A549 (cell line): ENCODE data around the gene ETDC. TPM values are rescaled to one million over a fixed set of nuclear protein-coding genes. Genes with fewer than 3 reads are reported as not detected.

Source experiments
- ATAC-seq, 2 experiments: fragments of 200-7000 bp in 1 of 2; fragments of >200 bp in 1 of 2; cut with Nextera tagmentation in 1 of 2; cut with Tn5 transposase in 1 of 2; 3 replicates each; pipeline versions ENCODE4 v1.8.0 to v1.9.1; 2018 to 2020; ENCODE audit warnings: mild to moderate bottlenecking in 1 of 2, moderate library complexity in 1 of 2
- CTCF ChIA-PET: fragments of 300-600 bp; sonication (Branson Sonifier 250); formaldehyde crosslinking; extraction: SDS; loops from one replicate; lab custom pipeline; 2021; ENCODE audit warnings: antibody characterized with exemption, inconsistent platforms; lab: Yijun Ruan, JAX
- POLR2A ChIA-PET: fragments of 350-600 bp; formaldehyde crosslinking; extraction: SDS; loops from one replicate; lab custom pipeline; 2021; ENCODE audit warnings: antibody characterized with exemption, inconsistent platforms; lab: Yijun Ruan, JAX
- DNase-seq, 2 experiments: peaks; one replicate each; pipeline versions ENCODE4 v3.0.0 to v3.0.0-alpha.2; 2011 to 2016; ENCODE audit warnings: low read depth in 1 of 2, low spot score in 1 of 2
- FAIRE-seq: peaks from 2 replicates; lab custom pipeline; 2011; peaks lifted over from hg19 to GRCh38; lab: Jason Lieb, UNC
- H3K27ac ChIP-seq, 2 experiments: fragments of >200 bp; sonication (Bioruptor Twin); formaldehyde crosslinking; 3 replicates each; pipeline ENCODE4 v1.5.1; 2016 to 2017
- H3K4me1 ChIP-seq: fragments of >200 bp; sonication (Bioruptor Twin); formaldehyde crosslinking; 3 replicates; pipeline ENCODE4 v1.6.1; 2016
- H3K4me2 ChIP-seq: fragments of >200 bp; sonication (Bioruptor Twin); formaldehyde crosslinking; 3 replicates; pipeline ENCODE4 v1.6.1; 2016
- H3K4me3 ChIP-seq: fragments of >200 bp; sonication (Bioruptor Twin); formaldehyde crosslinking; 3 replicates; pipeline ENCODE4 v1.5.1; 2016
- H3K9me3 ChIP-seq: fragments of >200 bp; sonication (Bioruptor Twin); formaldehyde crosslinking; 3 replicates; pipeline ENCODE4 v1.6.1; 2016
- BCL3 ChIP-seq: fragments of >200 bp; sonication (Bioruptor Twin); formaldehyde crosslinking; IDR thresholded peaks from 3 replicates; pipeline ENCODE4 v1.6.1; 2016
- CBX2 ChIP-seq: fragments of 200-600 bp; sonication (generic); IDR thresholded peaks from 2 replicates; pipeline ENCODE4 v1.6.1; 2016; ENCODE audit warnings: low read depth, mild to moderate bottlenecking, borderline replicate concordance
- CBX8 ChIP-seq: fragments of 200-600 bp; sonication (generic); IDR thresholded peaks from 2 replicates; pipeline ENCODE4 v1.6.1; 2016
- CEBPB ChIP-seq, 2 experiments: fragments of >200 bp in 1 of 2; sonication (Bioruptor Twin) in 1 of 2; formaldehyde crosslinking in 1 of 2; IDR thresholded peaks; 2 replicates each; pipeline ENCODE4 v1.6.1; 2012 to 2016
- CHD2 ChIP-seq: fragments of 150-350 bp; IDR thresholded peaks from 2 replicates; pipeline ENCODE4 v1.6.1; 2014; ENCODE audit warnings: low read length; ENCODE audit not compliant: partially characterized antibody
- EHMT2 ChIP-seq: fragments of 200-600 bp; sonication (generic); IDR thresholded peaks from 2 replicates; pipeline ENCODE4 v1.6.1; 2016; ENCODE audit warnings: antibody characterized with exemption, low read depth, mild to moderate bottlenecking, moderate library complexity
- EP300 ChIP-seq, 2 experiments: fragments of >200 bp; sonication (Bioruptor Twin); formaldehyde crosslinking; IDR thresholded peaks; 2 replicates in 1 of 2; 3 replicates in 1 of 2; pipeline ENCODE4 v1.6.1; 2016 to 2017
- FOXS1 ChIP-seq: fragments of 250-450 bp; sonication (Bioruptor Pico); IDR thresholded peaks from 2 replicates; pipeline ENCODE4 v1.5.0; 2020; ENCODE audit warnings: mild to moderate bottlenecking, moderate library complexity
- GATA3 ChIP-seq: IDR thresholded peaks from 2 replicates; pipeline ENCODE4 v1.6.1; 2012; ENCODE audit warnings: borderline replicate concordance
- HOXB13 ChIP-seq: fragments of 250-450 bp; sonication (Bioruptor Pico); IDR thresholded peaks from 2 replicates; pipeline ENCODE4 v1.5.0; 2020; ENCODE audit warnings: low read depth, mild to moderate bottlenecking, moderate library complexity
- HOXB5 ChIP-seq: fragments of 250-450 bp; sonication (Bioruptor Pico); IDR thresholded peaks from 2 replicates; pipeline ENCODE4 v1.5.0; 2020; ENCODE audit warnings: mild to moderate bottlenecking, moderate library complexity
- JUN ChIP-seq, 2 experiments: fragments of >200 bp; sonication (Bioruptor Twin); formaldehyde crosslinking; IDR thresholded peaks; 2 replicates in 1 of 2; 3 replicates in 1 of 2; pipeline ENCODE4 v1.6.1; 2016 to 2017
- KDM1A ChIP-seq: fragments of 200-600 bp; sonication (generic); IDR thresholded peaks from 2 replicates; pipeline ENCODE4 v1.6.1; 2016; ENCODE audit warnings: low read depth, mild to moderate bottlenecking
- MAX ChIP-seq: IDR thresholded peaks from 2 replicates; pipeline ENCODE4 v1.6.1; 2012
- NPAS2 ChIP-seq: fragments of 250-450 bp; sonication (Bioruptor Pico); IDR thresholded peaks from 2 replicates; pipeline ENCODE4 v1.8.0; 2022; ENCODE audit warnings: mild to moderate bottlenecking, moderate library complexity, borderline replicate concordance
- PBX3 ChIP-seq: IDR thresholded peaks from 2 replicates; pipeline ENCODE4 v1.6.1; 2012
- POLR2AphosphoS2 ChIP-seq: conservative IDR thresholded peaks from 2 replicates; pipeline ENCODE4 v1.6.1; 2012; ENCODE audit warnings: low read length, improper control_type of control experiment, inconsistent platforms
- RFX5 ChIP-seq: fragments of 450-650 bp; IDR thresholded peaks from 2 replicates; pipeline ENCODE4 v1.7.1; 2014; ENCODE audit warnings: antibody characterized with exemption, mild to moderate bottlenecking, moderate library complexity
- SMC3 ChIP-seq: fragments of >200 bp; sonication (Bioruptor Twin); formaldehyde crosslinking; IDR thresholded peaks from 3 replicates; pipeline ENCODE4 v1.6.1; 2018; ENCODE audit warnings: inconsistent platforms
- TFCP2L1 ChIP-seq: fragments of 250-450 bp; sonication (Bioruptor Pico); IDR thresholded peaks from 2 replicates; pipeline ENCODE4 v1.5.0; 2021; ENCODE audit warnings: mild to moderate bottlenecking
- USF2 ChIP-seq: fragments of 450-650 bp; IDR thresholded peaks from 2 replicates; pipeline ENCODE4 v1.6.1; 2014; ENCODE audit warnings: antibody characterized with exemption
- ZC3H11A ChIP-seq: fragments of 450-650 bp; IDR thresholded peaks from 2 replicates; pipeline ENCODE4 v1.6.1; 2014; ENCODE audit warnings: antibody characterized with exemption, mild to moderate bottlenecking
- WGBS: methylation state at CpG from one replicate; pipeline ENCODE4 v1.1.6; 2017; ENCODE audit errors: missing lambda C conversion rate; 5-methylcytosine and 5-hydroxymethylcytosine counted together
- polyA plus RNA-seq, 4 experiments: library from polyadenylated mRNA; depleted of rRNA in 3 of 4; stranded (reverse); fragments of >200 nt; fragmentation: RNase III in 1 of 4; extraction: RNeasy Plus Mini Kit Qiagen cat#74134 plus additional on column Dnase treatment in 1 of 4; gene quantifications; 2 replicates in 3 of 4; 3 replicates in 1 of 4; pipeline ENCODE4 v1.2.3, GENCODE V29; 2011 to 2017

Gene ETDC
- polyA plus RNA-seq, 2 of the 4 experiments (the other 2 are of a cell fraction) = not detected

- TF ChIP-seq USF2 = no peak
- no peak for TF ChIP-seq PBX3
- no peak for TF ChIP-seq SMC3
- TF ChIP-seq, all 56 proteins: peak for 0
These were observed 36.1 kb upstream of the ETDC start (continued) for GRCh38 chrX:135273162-135273561.

- TF ChIP-seq NPAS2 (CRISPR knock-in tag) (no peak), JUN (IDR thresholded peaks at IDR 0.05) (no peak), POLR2AphosphoS2 (no peak), ZC3H11A (no peak), HOXB5 (CRISPR knock-in tag) (no peak), RFX5 (no peak), BCL3 (no peak), CBX2 (no peak), EP300 (IDR thresholded peaks at IDR 0.05) (no peak), CBX8 (no peak), GATA3 (no peak), MAX (no peak)
- TF ChIP-seq, all 56 proteins: peak for 0
- H3K4me1 ChIP-seq = no peaks in the 10 kb centered on the region
- FAIRE-seq (no peak), ATAC-seq (no peak), DNase-seq (no peak)
- no peak overlapping the region for H3K4me2 ChIP-seq
- no peaks in the 10 kb centered on the region for H3K9me3 ChIP-seq
- no peak overlapping the region for H3K27ac ChIP-seq
- CTCF ChIA-PET = no interaction called here
- no peak overlapping the region for H3K4me3 ChIP-seq
- POLR2A ChIA-PET = no interaction called here
These were observed 33.3 kb upstream of the ETDC start for GRCh38 chrX:135275973-135276372.

GRCh38 chrX:135287266-135287823 is 21.9 kb upstream of the ETDC start:
- WGBS = 62% methylated on average over 2 of the region's 2 CpGs
- H3K4me1 ChIP-seq = no peaks in the 10 kb centered on the region
- ChIA-PET POLR2A (no interaction called here), CTCF (no interaction called here)
- no peak overlapping the region for H3K4me2 ChIP-seq
- DNase-seq (peak in 1 of 2 experiments; percentile 0), FAIRE-seq (peak; percentile 79), ATAC-seq (no peak)
- H3K9me3 ChIP-seq = peaks cover 51% of the 10 kb centered on the region
- H3K4me3 ChIP-seq = no peak overlapping the region
- H3K27ac ChIP-seq = no peak overlapping the region
- TF ChIP-seq KDM1A (peak; percentile 69; the same call in 1 of the 2 replicates), CEBPB (IDR thresholded peaks at IDR 0.05) (no peak)

GRCh38 chrX:135295238-135295943 is 13.9 kb upstream of the ETDC start:
- Histone ChIP-seq H3K9me3 (0 out of 3 replicates have a peak, but pooled peaks cover 4% of the 10 kb centered on the region), H3K4me2 (no peak overlapping the region), H3K4me3 (no peak overlapping the region), H3K27ac (no peak overlapping the region), H3K4me1 (no peaks in the 10 kb centered on the region)
- no peak for TF ChIP-seq KDM1A
- no peak for TF ChIP-seq TFCP2L1 (CRISPR knock-in tag)
- no peak for TF ChIP-seq CHD2
- TF ChIP-seq HOXB13 (CRISPR knock-in tag) = no peak
- no peak for TF ChIP-seq FOXS1 (CRISPR knock-in tag)
- TF ChIP-seq ZC3H11A = no peak
- TF ChIP-seq EHMT2 = no peak
- FAIRE-seq (no peak), ATAC-seq (no peak), DNase-seq (no peak)
- WGBS = 84% methylated on average over 25 of the region's 26 CpGs
- POLR2A ChIA-PET = no interaction called here
- CTCF ChIA-PET = no interaction called here
